Measurements from ENCODE around the gene ZNF276.

ZNF276 gene

DNA sequence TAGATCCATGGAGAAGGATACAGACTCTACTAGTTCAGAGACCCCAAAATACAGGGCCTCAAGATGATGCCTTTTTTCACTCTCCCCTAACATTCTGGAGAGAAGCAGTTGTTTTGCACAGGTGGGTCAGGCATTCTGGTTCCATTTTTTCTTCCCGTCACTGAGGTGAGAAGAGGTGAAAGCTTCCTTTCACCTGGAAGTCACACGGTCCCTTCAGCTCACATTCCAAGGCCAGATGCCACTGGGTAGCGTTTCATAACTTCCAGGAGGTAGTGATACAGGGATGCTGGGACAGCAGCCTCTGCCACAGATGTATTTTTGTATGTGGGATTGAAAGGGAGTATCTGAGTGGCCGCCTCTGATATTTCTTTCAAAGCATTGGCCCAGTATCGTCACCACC is 32.9 kb upstream of the ZNF276 start:
- TF ChIP-seq ZFX (IDR thresholded peaks at IDR 0.05; ENCODE audit: borderline replicate concordance), result no peak
- TF ChIP-seq, protein P1, sequence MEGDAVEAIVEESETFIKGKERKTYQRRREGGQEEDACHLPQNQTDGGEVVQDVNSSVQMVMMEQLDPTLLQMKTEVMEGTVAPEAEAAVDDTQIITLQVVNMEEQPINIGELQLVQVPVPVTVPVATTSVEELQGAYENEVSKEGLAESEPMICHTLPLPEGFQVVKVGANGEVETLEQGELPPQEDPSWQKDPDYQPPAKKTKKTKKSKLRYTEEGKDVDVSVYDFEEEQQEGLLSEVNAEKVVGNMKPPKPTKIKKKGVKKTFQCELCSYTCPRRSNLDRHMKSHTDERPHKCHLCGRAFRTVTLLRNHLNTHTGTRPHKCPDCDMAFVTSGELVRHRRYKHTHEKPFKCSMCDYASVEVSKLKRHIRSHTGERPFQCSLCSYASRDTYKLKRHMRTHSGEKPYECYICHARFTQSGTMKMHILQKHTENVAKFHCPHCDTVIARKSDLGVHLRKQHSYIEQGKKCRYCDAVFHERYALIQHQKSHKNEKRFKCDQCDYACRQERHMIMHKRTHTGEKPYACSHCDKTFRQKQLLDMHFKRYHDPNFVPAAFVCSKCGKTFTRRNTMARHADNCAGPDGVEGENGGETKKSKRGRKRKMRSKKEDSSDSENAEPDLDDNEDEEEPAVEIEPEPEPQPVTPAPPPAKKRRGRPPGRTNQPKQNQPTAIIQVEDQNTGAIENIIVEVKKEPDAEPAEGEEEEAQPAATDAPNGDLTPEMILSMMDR (IDR thresholded peaks at IDR 0.05), result no peak
- peak overlapping the region; percentile 98 for H3K27ac ChIP-seq

DNA sequence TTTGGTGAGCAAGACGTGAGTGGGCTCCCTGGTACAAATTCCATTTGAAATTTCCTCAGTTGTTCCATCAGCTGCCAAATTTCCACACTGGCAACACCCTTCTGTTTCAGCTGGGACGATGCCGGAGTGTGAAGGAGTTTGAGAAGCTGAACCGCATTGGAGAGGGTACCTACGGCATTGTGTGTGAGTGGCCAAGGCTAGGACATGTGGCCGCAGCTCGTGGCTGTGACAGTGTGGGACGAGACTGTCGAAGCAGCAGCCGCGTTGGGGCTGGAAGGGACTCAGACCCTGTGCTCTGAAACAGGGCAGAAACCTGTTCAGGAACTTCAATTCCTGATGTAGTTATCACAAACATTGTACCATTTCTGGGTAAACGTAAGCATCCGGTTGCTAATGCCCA is 32.2 kb upstream of the ZNF276 start:
- TF ChIP-seq ZFX (IDR thresholded peaks at IDR 0.05; ENCODE audit: borderline replicate concordance), result no peak
- TF ChIP-seq, protein P1 (IDR thresholded peaks at IDR 0.05), result no peak
- peak overlapping the region; percentile 98 for H3K27ac ChIP-seq

DNA sequence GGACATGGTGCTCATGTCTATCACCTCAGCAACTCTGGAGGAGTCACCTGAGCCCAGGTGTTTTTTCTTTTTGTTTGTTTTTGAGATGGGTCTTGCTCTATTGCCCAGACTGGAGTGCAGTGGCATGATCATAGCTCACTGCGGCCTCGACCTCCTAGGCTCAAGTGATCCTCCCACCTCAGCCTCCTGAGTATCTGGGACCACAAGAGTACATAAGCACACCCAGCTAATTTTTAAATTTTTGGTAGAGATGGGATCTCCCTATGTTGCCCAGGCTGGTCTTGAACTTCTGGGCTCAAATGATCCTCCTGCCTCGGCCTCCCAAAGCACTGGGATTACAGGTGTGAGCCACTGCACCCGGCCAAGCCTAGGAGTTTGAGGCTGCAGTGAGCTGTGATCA is 31.7 kb upstream of the ZNF276 start:
- H3K27ac ChIP-seq, result peak overlapping the region; percentile 98

DNA sequence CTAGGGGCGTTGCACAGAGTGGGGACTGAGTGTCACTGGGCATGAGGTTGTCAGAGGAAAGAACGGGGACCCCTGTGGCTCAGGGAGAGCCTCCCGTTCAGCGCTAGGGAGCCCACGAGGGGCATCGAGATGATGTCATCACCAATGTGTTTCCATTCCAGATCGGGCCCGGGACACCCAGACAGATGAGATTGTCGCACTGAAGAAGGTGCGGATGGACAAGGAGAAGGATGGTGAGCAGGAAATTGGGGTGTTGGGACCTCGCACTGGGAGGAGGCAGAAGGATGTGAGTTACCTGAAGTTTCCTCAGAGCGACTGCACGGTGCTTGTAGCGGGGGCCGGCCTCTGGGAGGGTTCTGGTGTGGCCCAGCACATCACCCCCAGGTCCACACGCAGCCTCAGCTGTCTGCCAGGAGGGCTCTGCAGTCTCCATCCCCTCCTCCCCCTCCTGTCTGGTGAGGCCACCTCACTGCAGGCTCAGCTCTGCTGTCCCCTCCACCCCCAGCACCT is 30.9 kb upstream of the ZNF276 start:
- no peak for TF ChIP-seq ZFX (IDR thresholded peaks at IDR 0.05; ENCODE audit: borderline replicate concordance)
- TF ChIP-seq, protein P1 (IDR thresholded peaks at IDR 0.05), result no peak
- H3K27ac ChIP-seq, result peak overlapping the region; percentile 98

DNA sequence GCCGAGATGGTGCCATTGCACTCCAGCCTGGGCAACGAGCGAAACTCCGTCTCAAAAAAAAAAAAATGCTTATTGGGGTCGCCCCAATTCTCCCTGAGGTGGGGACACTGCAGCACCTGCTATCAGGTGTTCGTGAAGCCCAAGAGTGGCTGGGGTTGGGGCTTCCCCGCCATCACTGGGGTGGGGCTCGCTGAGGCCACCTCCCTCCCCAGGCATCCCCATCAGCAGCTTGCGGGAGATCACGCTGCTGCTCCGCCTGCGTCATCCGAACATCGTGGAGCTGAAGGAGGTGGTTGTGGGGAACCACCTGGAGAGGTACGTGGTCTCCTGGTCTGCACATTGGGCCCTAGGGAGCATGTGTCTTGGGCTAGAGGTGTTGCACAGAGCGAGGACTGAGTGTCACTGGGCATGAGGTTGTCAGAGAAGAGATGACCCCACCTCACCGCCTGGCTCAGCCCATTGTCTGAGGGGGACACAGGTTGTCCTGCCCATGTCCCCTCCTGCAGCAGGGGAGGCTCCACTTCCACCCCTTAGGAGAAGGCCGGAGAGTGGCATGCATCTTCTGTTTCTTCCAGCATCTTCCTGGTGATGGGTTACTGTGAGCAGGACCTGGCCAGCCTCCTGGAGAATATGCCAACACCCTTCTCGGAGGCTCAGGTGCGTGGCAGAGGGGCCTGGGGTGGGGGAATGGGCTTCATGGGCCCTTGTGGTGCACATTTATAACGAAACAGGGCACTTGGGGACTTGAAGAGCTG is 29.9 kb upstream of the ZNF276 start:
- H3K27ac ChIP-seq, result peak overlapping the region; percentile 98
- no peak for TF ChIP-seq ZFX (IDR thresholded peaks at IDR 0.05; ENCODE audit: borderline replicate concordance)
- TF ChIP-seq, protein P1 (IDR thresholded peaks at IDR 0.05), result no peak

DNA sequence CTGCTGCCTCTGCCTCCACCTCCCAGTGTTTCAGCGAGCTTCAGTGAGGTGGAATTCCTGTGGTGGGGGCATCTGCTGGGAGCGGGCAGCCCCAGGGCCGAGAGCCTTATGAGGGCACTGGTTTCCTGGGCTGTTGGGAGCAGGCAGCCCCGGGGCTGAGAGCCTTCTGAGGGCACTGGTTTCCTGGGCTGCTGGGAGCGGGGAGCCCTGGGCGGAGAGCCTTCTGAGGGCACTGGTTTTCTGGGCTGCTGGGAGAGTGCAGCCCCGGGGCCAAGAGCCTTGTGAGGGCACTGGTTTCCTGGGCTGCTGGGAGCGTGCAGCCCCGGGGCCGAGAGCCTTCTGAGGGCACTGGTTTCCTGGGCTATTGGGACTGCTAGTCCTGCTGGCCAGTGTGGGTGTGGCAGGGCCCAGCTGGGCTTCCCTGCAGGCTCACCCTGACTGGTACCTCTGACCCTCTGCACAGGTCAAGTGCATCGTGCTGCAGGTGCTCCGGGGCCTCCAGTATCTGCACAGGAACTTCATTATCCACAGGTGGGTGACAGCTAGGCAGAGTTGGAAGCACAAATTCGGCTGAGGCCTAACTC is 29.3 kb upstream of the ZNF276 start:
- H3K27ac ChIP-seq, result peak overlapping the region; percentile 98
- TF ChIP-seq ZFX (IDR thresholded peaks at IDR 0.05; ENCODE audit: borderline replicate concordance), result no peak
- TF ChIP-seq, protein P1 (IDR thresholded peaks at IDR 0.05), result no peak

DNA sequence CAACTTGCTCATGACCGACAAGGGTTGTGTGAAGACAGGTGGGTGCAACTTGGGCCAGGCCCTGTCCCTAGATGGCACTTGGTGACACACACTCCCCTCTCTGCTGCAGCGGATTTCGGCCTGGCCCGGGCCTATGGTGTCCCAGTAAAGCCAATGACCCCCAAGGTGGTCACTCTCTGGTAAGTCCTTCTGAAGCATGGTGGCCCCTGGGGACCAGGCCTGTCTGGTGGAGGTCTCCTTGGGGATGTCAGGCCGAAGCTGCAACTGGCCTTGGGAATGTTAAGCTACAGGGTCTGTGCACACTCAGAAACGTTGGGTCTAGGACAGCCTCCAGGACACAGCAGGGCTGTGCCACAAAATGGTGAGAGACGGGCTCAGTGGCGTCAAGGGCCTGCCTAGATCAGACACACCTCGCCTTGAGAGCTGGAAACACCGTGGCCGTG is 28.0 kb upstream of the ZNF276 start:
- peak overlapping the region; percentile 98 for H3K27ac ChIP-seq
- TF ChIP-seq ZFX (IDR thresholded peaks at IDR 0.05; ENCODE audit: borderline replicate concordance), result no peak
- TF ChIP-seq, protein P1 (IDR thresholded peaks at IDR 0.05), result no peak
